IMR-90 (cell line): ENCODE measurements around the gene WNT7B. TPM values are rescaled to one million over a fixed set of nuclear protein-coding genes. Genes with fewer than 3 reads are reported as not detected.
A peak's percentile ranks its signal among the peaks of the same experiment; 100 is the strongest.

Experiments used
- ATAC-seq: fragments of 200-7000 bp; cut with Tn5 transposase; 2 replicates; pipeline ENCODE4 v1.9.1; 2020; ENCODE audit warnings: low read depth, mild to moderate bottlenecking, moderate library complexity
- BruUV-seq: library from RNA; stranded (reverse); fragments of 400-500 nt; replicated peaks from 2 replicates; lab custom pipeline; 2021; lab: Mats Ljungman, UMichigan
- CTCF ChIA-PET: fragments of 300-600 bp; formaldehyde crosslinking; extraction: SDS; loops from one replicate; lab custom pipeline; 2021; ENCODE audit warnings: antibody characterized with exemption; lab: Yijun Ruan, JAX
- POLR2A ChIA-PET: fragments of 300-600 bp; sonication (Branson Sonifier 250); formaldehyde crosslinking; loops from one replicate; lab custom pipeline; 2022; ENCODE audit warnings: antibody characterized with exemption; ENCODE audit not compliant: unreplicated experiment; lab: Charles Lee
- DNase-seq: peaks from one replicate; pipeline ENCODE4 v3.0.0; 2013
- H2AFZ ChIP-seq: replicated peaks from 2 replicates; pipeline ENCODE3; 2013; ENCODE audit warnings: low read length, mild to moderate bottlenecking; ENCODE audit not compliant: poor library complexity
- H2AK5ac ChIP-seq: 2 replicates; pipeline ENCODE4 v1.6.1; 2013; ENCODE audit warnings: low read depth, low read length, inconsistent platforms
- H2AK9ac ChIP-seq: replicated peaks from 2 replicates; pipeline ENCODE3; 2013; ENCODE audit warnings: mild to moderate bottlenecking, low read depth, low read length, moderate library complexity; ENCODE audit not compliant: poor library complexity
- H2BK120ac ChIP-seq: 2 replicates; pipeline ENCODE4 v1.6.1; 2013; ENCODE audit warnings: low read depth, low read length, inconsistent platforms
- H2BK15ac ChIP-seq: 3 replicates; pipeline ENCODE4 v1.6.1; 2013; ENCODE audit warnings: low read depth, low read length, inconsistent platforms
- H2BK20ac ChIP-seq: 2 replicates; pipeline ENCODE4 v1.6.1; 2013; ENCODE audit warnings: low read depth, mild to moderate bottlenecking, inconsistent platforms, low read length, moderate library complexity
- H2BK5ac ChIP-seq: 2 replicates; pipeline ENCODE4 v1.6.1; 2013; ENCODE audit warnings: mild to moderate bottlenecking, low read depth, low read length, inconsistent platforms; ENCODE audit not compliant: poor library complexity, severe bottlenecking
- H3K14ac ChIP-seq: replicated peaks from 2 replicates; pipeline ENCODE4 v1.6.1; 2013; ENCODE audit warnings: low read depth, low read length, inconsistent platforms
- H3K18ac ChIP-seq: 2 replicates; pipeline ENCODE4 v1.6.1; 2013; ENCODE audit warnings: low read depth, low read length, control low read depth
- H3K23ac ChIP-seq: 2 replicates; pipeline ENCODE4 v1.6.1; 2013; ENCODE audit warnings: low read depth, low read length, inconsistent platforms
- H3K27ac ChIP-seq: 2 replicates; pipeline ENCODE4 v1.5.1; 2013; ENCODE audit warnings: mild to moderate bottlenecking, control low read depth, low read length; ENCODE audit not compliant: insufficient read depth
- H3K27me3 ChIP-seq: 2 replicates; pipeline ENCODE4 v1.6.1; 2013; ENCODE audit warnings: low read length; ENCODE audit not compliant: control insufficient read depth, insufficient read depth
- H3K36me3 ChIP-seq: 2 replicates; pipeline ENCODE4 v1.6.1; 2013; ENCODE audit warnings: low read length, mixed read lengths; ENCODE audit not compliant: control insufficient read depth, insufficient read depth
- H3K4ac ChIP-seq: 2 replicates; pipeline ENCODE4 v1.6.1; 2013; ENCODE audit warnings: low read depth, low read length, inconsistent platforms
- H3K4me1 ChIP-seq: 2 replicates; pipeline ENCODE4 v1.6.1; 2013; ENCODE audit warnings: low read length, mixed read lengths; ENCODE audit not compliant: control insufficient read depth, insufficient read depth
- H3K4me2 ChIP-seq: 2 replicates; pipeline ENCODE4 v1.6.1; 2013; ENCODE audit warnings: low read depth, mild to moderate bottlenecking, control low read depth, low read length, moderate library complexity
- H3K4me3 ChIP-seq: 2 replicates; pipeline ENCODE4 v1.5.1; 2013; ENCODE audit warnings: low read depth, mild to moderate bottlenecking, control low read depth, low read length, moderate library complexity; ENCODE audit not compliant: insufficient read depth
- H3K56ac ChIP-seq: 2 replicates; pipeline ENCODE4 v1.6.1; 2013; ENCODE audit warnings: low read length, inconsistent platforms; ENCODE audit not compliant: insufficient read depth; ENCODE audit errors: extremely low read depth
- H3K79me1 ChIP-seq, 2 experiments: 2 replicates each; pipeline ENCODE4 v1.6.1; 2013; ENCODE audit warnings: low read length in 2 of 2, inconsistent platforms in 1 of 2, low read depth in 1 of 2
- H3K9ac ChIP-seq: 2 replicates; pipeline ENCODE4 v1.6.1; 2013; ENCODE audit warnings: low read depth, low read length, control low read depth
- H3K9me1 ChIP-seq: 2 replicates; pipeline ENCODE4 v1.6.1; 2013; ENCODE audit warnings: low read length, inconsistent platforms; ENCODE audit not compliant: insufficient read depth
- H3K9me3 ChIP-seq: 2 replicates; pipeline ENCODE4 v1.6.1; 2013; ENCODE audit warnings: low read length; ENCODE audit not compliant: control insufficient read depth, insufficient read depth
- H4K20me1 ChIP-seq: 2 replicates; pipeline ENCODE4 v1.6.1; 2013; ENCODE audit warnings: low read length, inconsistent platforms; ENCODE audit not compliant: insufficient read depth
- H4K5ac ChIP-seq: 2 replicates; pipeline ENCODE4 v1.6.1; 2013; ENCODE audit warnings: mild to moderate bottlenecking, low read depth, low read length, control low read depth
- H4K8ac ChIP-seq, 2 experiments: 2 replicates each; pipeline ENCODE4 v1.6.1; 2013; ENCODE audit warnings: low read depth in 2 of 2, low read length in 2 of 2, control low read depth in 1 of 2, inconsistent platforms in 1 of 2
- H4K91ac ChIP-seq: 2 replicates; pipeline ENCODE4 v1.6.1; 2013; ENCODE audit warnings: low read depth, low read length, inconsistent platforms; ENCODE audit not compliant: insufficient read depth
- CHD1 ChIP-seq: IDR thresholded peaks from 2 replicates; pipeline ENCODE4 v1.6.1; 2012; ENCODE audit warnings: low read depth, low read length, improper control_type of control experiment
- MAZ ChIP-seq: IDR thresholded peaks from 2 replicates; pipeline ENCODE4 v1.6.1; 2012; ENCODE audit warnings: low read depth, mild to moderate bottlenecking, low read length, improper control_type of control experiment, moderate library complexity, borderline replicate concordance
- MXI1 ChIP-seq: IDR thresholded peaks from 2 replicates; pipeline ENCODE4 v1.6.1; 2012; ENCODE audit warnings: low read depth, mild to moderate bottlenecking, low read length, moderate library complexity, borderline replicate concordance
- NFE2L2 ChIP-seq: fragments of 150-350 bp; IDR thresholded peaks from 2 replicates; pipeline ENCODE4 v1.6.1; 2016; ENCODE audit warnings: low read depth, mild to moderate bottlenecking, low read length
- WGBS, 2 experiments: methylation state at CpG; one replicate each; pipeline versions ENCODE4 v1.1.5 to v1.1.7; 2013; ENCODE audit warnings: missing lambda C conversion rate in 2 of 2; ENCODE audit not compliant: insufficient read length in 1 of 2; ENCODE audit errors: extremely low coverage in 2 of 2; 5-methylcytosine and 5-hydroxymethylcytosine counted together
- dilution Hi-C: fragments of 300-500 bp; cut with HindIII; formaldehyde crosslinking; loops from one replicate; pipeline ENCODE4 v1.14.3; 2018; ENCODE audit warnings: low sequenced_read_pairs; ENCODE audit not compliant: unreplicated experiment
- in situ Hi-C: fragments of 300-500 bp; cut with MboI; formaldehyde crosslinking; loops from 3 replicates; pipeline ENCODE4 v1.14.3; 2019; ENCODE audit warnings: low sequenced_read_pairs, inconsistent platforms, mixed read lengths
- intact Hi-C: fragments of 100-400 bp; cut with micrococcal nuclease; formaldehyde crosslinking; loops from 2 replicates; pipeline ENCODE4 v1.10.0; 2022
- polyA plus RNA-seq, 3 experiments: library from polyadenylated mRNA; depleted of rRNA; stranded (reverse); fragments of >200 nt; gene quantifications; 2 replicates each; pipeline ENCODE4 v1.2.3, GENCODE V29; 2012; ENCODE audit warnings: low replicate concordance in 1 of 3
- total RNA-seq: library from RNA; depleted of rRNA; stranded (reverse); fragments of >200 nt; gene quantifications from 2 replicates; pipeline ENCODE4 v1.2.3, GENCODE V29; 2012
- TF ChIP-seq, protein P1 (sequence below): fragments of 150-350 bp; IDR thresholded peaks from 2 replicates; pipeline ENCODE4 v1.6.1; 2017; ENCODE audit warnings: mild to moderate bottlenecking, antibody characterized with exemption, low read length, low read depth

The WNT7B gene
- total and polyA plus RNA-seq, 2 of the 4 experiments (the other 2 are of a cell fraction) = under 0.01 to 0.15 TPM

DNA sequence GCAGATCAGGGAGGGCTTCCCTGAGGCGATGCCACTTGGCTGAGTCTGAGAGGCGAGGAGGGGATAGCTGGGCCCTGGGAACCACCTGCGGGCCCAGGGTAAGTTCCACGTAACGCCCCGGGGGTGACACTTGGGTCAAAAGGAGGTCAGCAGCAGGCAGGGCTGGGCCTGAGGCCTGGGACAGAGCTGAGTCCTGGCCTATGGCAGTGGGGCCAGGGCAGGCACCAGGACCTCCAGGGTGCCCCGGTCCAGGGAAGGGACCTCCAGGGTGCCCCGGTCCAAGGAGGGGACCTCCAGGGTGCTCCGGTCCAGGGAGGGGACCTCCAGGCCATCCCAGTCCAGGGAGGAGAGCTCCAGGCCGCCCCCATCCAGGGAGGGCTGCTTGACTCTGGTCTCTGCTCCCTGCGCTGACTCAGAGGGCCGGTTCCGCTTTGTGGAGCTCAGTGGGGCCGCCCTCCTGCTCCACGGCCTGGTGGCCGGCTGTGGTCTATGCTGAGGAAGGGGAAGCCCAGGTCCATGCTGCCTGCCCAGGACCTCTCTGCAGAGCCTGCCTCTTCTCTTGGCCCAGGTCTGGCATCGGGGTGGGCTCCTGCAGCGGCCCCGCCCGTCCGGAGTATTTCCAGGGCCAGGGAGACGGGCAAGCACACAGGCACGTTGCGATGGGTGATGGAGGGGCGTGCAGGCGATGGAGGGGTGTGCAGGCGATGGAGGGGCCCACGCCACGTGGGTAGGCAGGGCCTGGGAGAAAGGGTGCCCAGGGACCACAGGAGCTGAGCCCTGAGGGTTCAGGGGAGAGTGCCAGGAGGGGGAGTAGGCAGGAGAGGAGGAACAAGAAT lies 19.5 kb upstream of the WNT7B start:
- Histone ChIP-seq H3K56ac (peak overlapping the region; percentile 18), H4K91ac (peak overlapping the region; percentile 97), H2AK9ac (peak overlapping the region; percentile 99), H2BK120ac (peak overlapping the region; percentile 97), H3K27ac (peak overlapping the region; percentile 96), H4K5ac (peak overlapping the region; percentile 94), H3K4ac (peak overlapping the region; percentile 99), H2BK5ac (peak overlapping the region; percentile 94), H2AFZ (peak overlapping the region; percentile 96), H3K23ac (peak overlapping the region; percentile 97), H3K18ac (peak overlapping the region; percentile 89), H2AK5ac (peak overlapping the region; percentile 98), H3K4me3 (no peak overlapping the region), H3K9ac (peak overlapping the region; percentile 42), H4K8ac (peak overlapping the region; percentile 92 to 96; a peak in 3 of 4 replicates), H3K4me1 (peaks cover 28% of the 10 kb centered on the region), H2BK15ac (peak overlapping the region; percentile 95; the same call in 2 of the 3 replicates), H3K79me1 (peaks cover 0 to 9% of the 10 kb centered on the region in 2 experiments; a peak in 1 of 4 replicates), H3K9me1 (peaks cover 14% of the 10 kb centered on the region), H3K9me3 (no peaks in the 10 kb centered on the region), H2BK20ac (peak overlapping the region; percentile 87), H3K36me3 (no peaks in the 10 kb centered on the region), H3K27me3 (peaks cover 2% of the 10 kb centered on the region; the same call in 1 of the 2 replicates), H4K20me1 (no peaks in the 10 kb centered on the region), H3K14ac (peak overlapping the region; percentile 97), H3K4me2 (no peak overlapping the region)
- intact Hi-C loops (no loop called here), dilution Hi-C loops (no loop called here), in situ Hi-C loops (no loop called here)
- CTCF ChIA-PET = interaction anchor here (0.6 to 3.0 kb wide), 3 partner anchors 10 to 1176 kb away, joined by 3 to 16 read pairs (median 10); no protein-coding TSS in a partner anchor
- POLR2A ChIA-PET = interaction anchor here (1.0 kb wide), 1 partner anchor 120 kb away, joined by 6 read pairs; no protein-coding TSS in a partner anchor
- WGBS, 2 experiments = 90% methylated on average over 19 of the region's 29 CpGs; no CpG with 5 or more reads in 1 of the 2 experiments
- ATAC-seq (peak; percentile 8; the same call in 1 of the 2 replicates), DNase-seq (peak; percentile 42)
- BruUV-seq = no TSS peak
- TF ChIP-seq CHD1 (no peak), MXI1 (no peak), MAZ (peak; percentile 7; the same call in 1 of the 2 replicates), NFE2L2 (no peak)
- TF ChIP-seq, protein P1, sequence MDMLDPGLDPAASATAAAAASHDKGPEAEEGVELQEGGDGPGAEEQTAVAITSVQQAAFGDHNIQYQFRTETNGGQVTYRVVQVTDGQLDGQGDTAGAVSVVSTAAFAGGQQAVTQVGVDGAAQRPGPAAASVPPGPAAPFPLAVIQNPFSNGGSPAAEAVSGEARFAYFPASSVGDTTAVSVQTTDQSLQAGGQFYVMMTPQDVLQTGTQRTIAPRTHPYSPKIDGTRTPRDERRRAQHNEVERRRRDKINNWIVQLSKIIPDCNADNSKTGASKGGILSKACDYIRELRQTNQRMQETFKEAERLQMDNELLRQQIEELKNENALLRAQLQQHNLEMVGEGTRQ = no peak
